Osteoblast (primary cell): ENCODE data around the gene GABBR2. TPM values are rescaled to one million over a fixed set of nuclear protein-coding genes. Genes with fewer than 3 reads are reported as not detected.

Experiments
- DNase-seq: peaks from one replicate; pipeline ENCODE4 v3.0.0; 2011; ENCODE audit warnings: low spot score, mixed read lengths; ENCODE audit not compliant: insufficient read length; ENCODE audit errors: missing footprints
- H2AFZ ChIP-seq: 2 replicates; pipeline ENCODE4 v1.6.0; 2011; ENCODE audit warnings: mild to moderate bottlenecking, low read length
- H3K27ac ChIP-seq: 2 replicates; pipeline ENCODE4 v1.5.1; 2011; ENCODE audit warnings: mild to moderate bottlenecking, low read depth, low read length, moderate library complexity
- H3K27me3 ChIP-seq: 2 replicates; pipeline ENCODE4 v1.6.0; 2012; ENCODE audit warnings: mild to moderate bottlenecking, control low read depth, inconsistent platforms, low read length, moderate library complexity; ENCODE audit not compliant: insufficient read depth
- H3K36me3 ChIP-seq: 2 replicates; pipeline ENCODE4 v1.5.1; 2011; ENCODE audit warnings: mild to moderate bottlenecking, low read length, control low read depth, moderate library complexity; ENCODE audit not compliant: insufficient read depth
- H3K4me1 ChIP-seq: 2 replicates; pipeline ENCODE4 v1.5.1; 2011; ENCODE audit warnings: mild to moderate bottlenecking, low read length, control low read depth, moderate library complexity; ENCODE audit not compliant: insufficient read depth
- H3K4me2 ChIP-seq: 2 replicates; pipeline ENCODE4 v1.6.0; 2011; ENCODE audit warnings: mild to moderate bottlenecking, low read length; ENCODE audit not compliant: insufficient read depth
- H3K4me3 ChIP-seq: fragments of 200-600 bp; sonication (generic); 3 replicates; pipeline ENCODE4 v1.5.1; 2012; ENCODE audit warnings: mild to moderate bottlenecking, low read length, inconsistent platforms; ENCODE audit not compliant: insufficient read depth
- H3K79me2 ChIP-seq: 2 replicates; pipeline ENCODE4 v1.6.0; 2012; ENCODE audit warnings: mild to moderate bottlenecking, low read length, control low read depth, inconsistent platforms; ENCODE audit not compliant: insufficient read depth
- H3K9me3 ChIP-seq: 2 replicates; pipeline ENCODE4 v1.5.1; 2011; ENCODE audit warnings: low read depth, low read length, control low read depth
- H4K20me1 ChIP-seq: 2 replicates; pipeline ENCODE4 v1.6.0; 2012; ENCODE audit warnings: mild to moderate bottlenecking, low read length, control low read depth; ENCODE audit not compliant: insufficient read depth
- CTCF ChIP-seq: IDR thresholded peaks from 2 replicates; pipeline ENCODE4 v1.5.1; 2011; ENCODE audit warnings: mild to moderate bottlenecking, low read depth, low read length, moderate library complexity; ENCODE audit errors: extremely low read depth
- total RNA-seq: library from RNA; depleted of rRNA; stranded (reverse); fragments of >200 nt; gene quantifications from 2 replicates; pipeline ENCODE4 v1.2.3, GENCODE V29; 2012

The GABBR2 gene
- total RNA-seq, 1 donor = under 0.01 TPM

- Histone ChIP-seq H3K4me1 (peaks cover 13% of the 10 kb centered on the region), H4K20me1 (no peaks in the 10 kb centered on the region), H3K27me3 (no peaks in the 10 kb centered on the region), H3K36me3 (no peaks in the 10 kb centered on the region), H3K4me3 (no peak overlapping the region), H3K79me2 (no peaks in the 10 kb centered on the region), H3K9me3 (no peaks in the 10 kb centered on the region), H3K4me2 (no peak overlapping the region), H2AFZ (no peak overlapping the region), H3K27ac (no peak overlapping the region)
- no peak for DNase-seq
- no peak for TF ChIP-seq CTCF
Observed at GRCh38 chr9:98432134-98432533, 276.6 kb downstream of the GABBR2 start.

- Histone ChIP-seq H4K20me1 (no peaks in the 10 kb centered on the region), H3K27ac (no peak overlapping the region), H3K4me3 (no peak overlapping the region), H3K4me1 (peaks cover 16% of the 10 kb centered on the region), H3K4me2 (no peak overlapping the region), H3K79me2 (no peaks in the 10 kb centered on the region), H3K27me3 (no peaks in the 10 kb centered on the region), H3K36me3 (no peaks in the 10 kb centered on the region), H2AFZ (peak overlapping the region; percentile 8), H3K9me3 (no peaks in the 10 kb centered on the region)
- TF ChIP-seq CTCF = no peak
- no peak for DNase-seq
Observed at GRCh38 chr9:98430535-98431292, 278.0 kb downstream of the GABBR2 start.

GRCh38 chr9:98429613-98430012 lies 279.1 kb downstream of the GABBR2 start:
- H3K79me2 ChIP-seq = no peaks in the 10 kb centered on the region
- no peak overlapping the region for H3K4me3 ChIP-seq
- no peak for DNase-seq
- H4K20me1 ChIP-seq = no peaks in the 10 kb centered on the region
- H3K27me3 ChIP-seq = no peaks in the 10 kb centered on the region
- H3K4me2 ChIP-seq = peak overlapping the region; percentile 49
- peak overlapping the region; percentile 69 for H2AFZ ChIP-seq
- H3K9me3 ChIP-seq = no peaks in the 10 kb centered on the region
- TF ChIP-seq CTCF = no peak
- H3K4me1 ChIP-seq = peaks cover 16% of the 10 kb centered on the region
- no peaks in the 10 kb centered on the region for H3K36me3 ChIP-seq
- H3K27ac ChIP-seq = peak overlapping the region; percentile 70

- Histone ChIP-seq H3K36me3 (no peaks in the 10 kb centered on the region), H3K4me1 (peaks cover 16% of the 10 kb centered on the region), H3K4me3 (no peak overlapping the region), H3K4me2 (no peak overlapping the region), H3K27me3 (no peaks in the 10 kb centered on the region), H3K27ac (no peak overlapping the region), H4K20me1 (no peaks in the 10 kb centered on the region), H3K9me3 (no peaks in the 10 kb centered on the region), H2AFZ (no peak overlapping the region), H3K79me2 (no peaks in the 10 kb centered on the region)
- DNase-seq = no peak
- no peak for TF ChIP-seq CTCF
Observed at GRCh38 chr9:98428454-98428853, 280.3 kb downstream of the GABBR2 start.
